Measurements from ENCODE around the gene MRAS. TPM values are rescaled to one million over a fixed set of nuclear protein-coding genes. Genes with fewer than 3 reads are reported as not detected.

Gene MRAS
- total RNA-seq, 2 experiments from 2014 or later: not detected

DNA sequence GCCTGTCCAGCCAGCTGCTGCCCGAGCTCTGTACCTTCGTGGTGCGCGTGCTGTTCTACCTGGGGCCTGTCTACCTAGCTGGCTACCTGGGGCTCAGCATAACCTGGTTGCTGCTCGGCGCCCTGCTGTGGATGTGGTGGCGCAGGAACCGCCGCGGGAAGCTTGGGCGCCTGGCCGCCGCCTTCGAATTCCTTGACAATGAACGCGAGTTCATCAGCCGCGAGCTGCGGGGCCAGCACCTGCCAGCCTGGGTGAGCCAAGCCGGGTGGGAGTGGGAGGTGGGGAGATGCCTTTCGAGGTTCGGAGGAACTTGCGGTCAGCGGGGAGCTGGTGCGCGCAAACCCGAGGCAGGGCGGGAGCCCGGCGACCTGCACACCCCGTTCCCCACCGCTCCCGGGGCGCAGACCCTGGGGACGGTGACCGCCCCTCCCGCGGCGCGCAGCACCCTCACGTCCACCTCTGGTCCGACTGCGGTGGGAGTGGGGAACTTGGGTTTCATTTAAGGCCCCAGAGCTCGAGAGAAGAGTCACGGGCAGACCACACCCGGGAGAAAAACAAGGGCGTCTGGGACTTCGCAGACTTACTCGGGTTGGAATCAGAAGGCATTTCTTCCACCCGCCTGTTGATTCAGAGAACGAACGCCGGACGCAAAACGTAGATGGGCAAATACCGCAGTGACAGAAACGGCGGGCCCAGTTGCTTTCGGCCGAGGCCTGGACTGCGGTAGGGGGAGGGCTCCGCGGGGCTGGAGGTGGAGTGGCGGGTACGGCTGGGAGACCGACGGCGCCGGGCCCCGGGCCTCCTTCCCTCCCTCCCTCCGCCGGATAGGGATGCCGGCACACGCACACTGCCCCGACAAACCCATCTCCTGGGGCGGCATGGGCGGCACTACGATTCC is 86.7 kb downstream of the MRAS start:
- CTCF ChIA-PET: interaction anchor here (0.8 to 1.9 kb wide), 5 partner anchors 18 to 488 kb away, joined by 3 to 10 read pairs (median 4); no protein-coding TSS in a partner anchor
- POLR2A ChIA-PET: interaction anchor here (0.7 kb wide), 1 partner anchor 380 kb away, joined by 7 read pairs; no protein-coding TSS in a partner anchor

DNA sequence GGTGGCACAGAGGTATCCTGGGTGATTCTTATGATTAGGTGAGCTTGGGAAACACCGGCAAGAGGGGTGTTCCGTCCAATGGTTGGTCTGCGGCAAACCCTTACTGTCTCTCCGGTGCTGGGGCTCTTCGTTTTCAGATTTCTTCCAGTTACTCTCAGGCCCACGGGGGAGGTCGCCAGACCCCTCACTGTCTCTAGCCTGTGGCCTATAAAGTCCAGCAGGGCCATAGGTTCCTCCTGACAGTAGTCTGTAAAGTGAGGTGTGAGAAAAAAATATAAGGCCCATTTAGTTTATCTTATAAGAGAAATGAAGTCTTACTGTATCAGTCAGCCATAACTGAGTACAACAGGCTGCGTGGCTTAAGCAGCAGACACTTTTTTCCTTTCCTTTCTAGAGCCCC is 87.5 kb downstream of the MRAS start:
- ChIA-PET CTCF (interaction anchor here (1.2 kb wide), 1 partner anchor 480 kb away, joined by 4 read pairs; no protein-coding TSS in a partner anchor), POLR2A (no interaction called here)

DNA sequence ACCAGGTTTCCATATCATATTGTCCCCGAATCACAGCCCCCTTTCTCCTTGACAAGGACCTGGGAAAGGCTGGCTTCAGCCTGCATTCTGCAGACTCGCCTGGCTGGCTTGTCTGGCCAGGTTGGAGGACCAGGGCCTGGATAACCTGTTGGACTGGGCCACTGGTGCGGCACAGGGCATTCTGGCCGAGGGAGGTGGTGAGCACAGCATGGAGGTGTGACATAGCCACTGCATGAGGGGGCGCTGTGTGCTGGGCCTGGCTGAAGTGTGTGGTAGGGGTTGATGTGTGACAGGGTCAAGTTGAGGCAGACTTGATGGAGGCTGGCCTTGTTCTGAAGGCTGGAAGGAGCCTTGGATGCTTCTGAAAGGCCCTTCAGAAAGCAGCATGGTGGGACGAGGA is 88.9 kb downstream of the MRAS start:
- POLR2A ChIA-PET: no interaction called here
- CTCF ChIA-PET: no interaction called here

DNA sequence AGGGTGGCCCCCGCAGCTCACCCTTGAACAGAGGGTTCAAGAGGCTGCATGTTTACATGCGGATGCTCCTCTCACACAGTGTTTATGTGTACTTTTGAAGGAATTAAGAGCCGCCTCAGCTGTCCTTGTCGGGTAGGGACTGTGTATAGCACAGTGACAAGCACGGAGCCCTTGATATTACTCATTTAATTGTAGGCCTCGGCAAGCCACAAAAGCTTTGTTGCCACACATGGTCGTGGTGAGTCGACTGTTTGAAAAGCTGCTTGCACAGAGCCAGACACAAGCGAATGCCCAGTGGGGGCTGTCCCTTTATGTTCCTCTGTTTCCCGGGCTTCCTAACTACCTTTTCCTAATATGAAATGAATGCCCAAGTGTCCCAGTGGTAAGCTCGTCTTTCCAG is 90.5 kb downstream of the MRAS start:
- ChIA-PET POLR2A (no interaction called here), CTCF (no interaction called here)

DNA sequence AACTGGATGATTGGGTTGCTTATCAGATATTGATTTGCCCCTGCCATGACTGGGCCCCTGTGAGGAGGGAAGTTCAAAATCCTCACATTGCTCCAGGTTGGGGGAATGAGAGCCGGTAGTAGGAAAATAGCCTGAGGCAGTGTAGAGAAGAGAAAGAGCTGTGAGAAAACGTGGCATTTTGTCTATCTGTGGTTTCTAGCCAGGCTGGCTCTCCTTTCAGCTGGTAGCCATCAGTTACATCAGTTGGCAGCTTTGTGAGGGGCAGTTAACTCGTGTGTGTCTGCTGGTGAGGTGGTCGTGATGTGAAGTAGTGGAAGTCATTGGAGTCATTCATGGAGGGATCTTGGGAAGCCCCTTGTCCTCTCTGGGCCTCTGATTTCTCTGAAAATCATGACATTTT is 91.3 kb downstream of the MRAS start:
- CTCF ChIA-PET: no interaction called here
- POLR2A ChIA-PET: no interaction called here

DNA sequence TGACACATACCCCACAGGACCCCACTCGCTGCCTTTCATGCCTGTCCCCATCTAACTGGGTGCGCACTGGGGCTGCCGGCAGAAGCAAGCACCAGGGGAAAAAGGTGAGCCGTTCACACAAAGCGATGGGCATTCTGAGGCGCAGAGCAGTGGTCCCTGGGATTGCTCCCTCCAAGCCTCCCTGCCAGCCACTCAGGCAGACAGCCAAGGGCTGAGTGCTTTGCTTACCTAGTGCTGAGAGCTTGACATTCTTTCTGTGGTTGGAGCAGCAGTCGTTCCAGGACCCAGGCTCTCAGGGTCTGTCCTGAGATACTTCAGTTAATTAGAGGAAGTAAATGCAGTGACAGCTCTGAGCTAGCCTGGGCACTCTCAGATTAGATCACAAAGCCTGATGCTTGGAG is 91.7 kb downstream of the MRAS start:
- CTCF ChIA-PET: no interaction called here

DNA sequence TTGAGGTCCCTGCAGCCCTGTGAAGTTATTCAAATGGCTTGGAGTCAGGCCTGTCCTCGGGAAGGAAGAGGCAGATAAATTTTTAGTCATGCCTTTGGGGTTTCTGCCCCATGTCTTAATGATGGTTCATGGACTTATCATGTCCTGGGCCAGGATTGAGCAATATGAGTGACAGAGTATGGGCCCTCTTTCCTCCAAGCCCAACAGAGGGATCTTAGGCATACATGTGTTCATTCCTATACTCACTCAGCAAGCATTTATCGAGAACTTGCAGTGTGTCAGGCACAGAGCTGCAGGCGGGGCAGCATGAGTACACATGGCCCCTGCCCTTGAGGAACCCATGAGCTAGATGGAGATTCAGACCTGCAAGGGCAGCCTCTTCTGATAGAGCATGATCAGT is 92.2 kb downstream of the MRAS start:
- POLR2A ChIA-PET: no interaction called here
- CTCF ChIA-PET: no interaction called here

More for the DNA sequence above, 91.7 kb downstream of the MRAS start:
- POLR2A ChIA-PET: no interaction called here

DNA sequence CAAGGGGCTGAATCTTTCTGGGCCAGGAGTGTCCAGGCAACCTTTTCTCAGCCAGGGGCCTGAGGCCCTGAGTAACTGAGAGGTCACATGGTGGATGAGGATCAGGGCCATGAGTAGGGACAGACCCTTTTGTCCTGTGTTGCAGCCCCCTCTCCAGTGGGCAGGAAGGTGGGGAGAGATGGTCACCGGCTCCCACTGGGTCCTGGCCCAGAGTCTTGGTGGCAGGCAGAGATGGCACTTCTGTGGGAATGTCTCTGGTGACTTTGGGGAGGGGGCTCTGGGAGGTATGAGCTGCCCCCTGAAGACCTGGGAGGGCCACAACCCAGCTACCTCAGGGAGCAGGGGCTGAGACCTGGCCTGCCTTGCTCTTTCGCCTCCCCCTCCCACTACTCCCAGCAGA is 92.9 kb downstream of the MRAS start:
- POLR2A ChIA-PET: no interaction called here
- CTCF ChIA-PET: no interaction called here

DNA sequence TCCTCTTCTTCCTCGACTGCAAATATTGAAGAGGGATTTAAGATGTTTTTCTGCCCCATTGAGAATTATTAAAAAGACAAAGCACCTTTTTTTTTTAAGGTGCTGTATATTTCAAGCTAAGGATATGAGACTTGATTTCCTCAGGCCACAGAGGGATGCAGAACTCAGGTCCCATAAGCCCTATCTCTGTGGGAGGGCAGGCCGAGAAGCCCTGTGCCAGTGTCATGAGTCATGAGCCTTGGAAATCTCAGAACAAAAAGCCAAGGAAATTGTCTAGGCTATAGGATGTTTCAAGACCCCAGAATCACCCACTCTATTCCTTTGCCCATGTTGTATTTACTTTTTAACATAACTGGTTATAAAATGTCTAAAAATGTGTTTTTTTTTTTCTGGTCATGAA is 93.4 kb downstream of the MRAS start:
- CTCF ChIA-PET: no interaction called here

DNA sequence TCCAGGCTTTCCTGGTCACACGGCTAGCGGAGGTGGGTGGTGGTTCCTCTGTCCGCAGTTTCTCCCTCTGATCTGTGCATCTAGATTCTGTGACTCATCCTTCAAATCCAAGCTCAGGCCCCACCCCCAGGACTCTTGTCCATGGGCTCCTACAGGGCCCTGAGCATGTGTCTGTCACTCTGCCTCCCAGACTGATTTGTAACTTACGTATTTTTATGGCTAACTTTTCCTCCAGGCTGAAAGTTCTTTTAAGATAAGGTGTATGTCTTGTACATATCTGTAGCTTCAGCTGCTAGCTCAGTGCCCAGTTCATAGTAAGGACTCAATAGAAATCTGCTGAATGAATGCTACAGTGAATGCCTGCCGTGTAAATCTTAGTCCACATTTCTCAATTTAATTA is 94.1 kb downstream of the MRAS start:
- CTCF ChIA-PET: no interaction called here
- POLR2A ChIA-PET: no interaction called here

More for the DNA sequence above, 93.4 kb downstream of the MRAS start:
- POLR2A ChIA-PET: interaction anchor here (0.7 kb wide), 1 partner anchor 37 kb away, joined by 3 read pairs; no protein-coding TSS in a partner anchor

DNA sequence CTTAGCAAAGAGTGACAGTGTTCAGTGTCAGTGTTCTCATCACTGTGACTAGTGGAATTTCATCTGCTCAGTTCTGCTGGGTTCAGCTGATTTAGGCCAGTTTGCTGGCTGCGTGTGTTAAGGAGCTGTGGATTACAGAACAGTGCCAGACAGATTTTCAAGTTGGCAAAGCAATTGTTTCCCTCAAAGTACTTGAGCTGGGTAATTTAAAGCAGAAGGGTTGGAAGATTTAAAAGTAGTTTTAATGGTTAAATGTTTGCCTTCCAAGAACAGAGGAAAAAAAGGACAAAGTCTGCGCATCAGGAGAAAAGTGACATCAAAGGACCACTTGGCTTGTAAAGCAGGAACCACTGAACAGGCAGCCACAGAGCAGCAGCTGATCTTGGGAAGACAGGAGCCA is 94.7 kb downstream of the MRAS start:
- POLR2A ChIA-PET: no interaction called here
- CTCF ChIA-PET: interaction anchor here (0.5 kb wide), 1 partner anchor 38 kb away, joined by 4 read pairs; no protein-coding TSS in a partner anchor

DNA sequence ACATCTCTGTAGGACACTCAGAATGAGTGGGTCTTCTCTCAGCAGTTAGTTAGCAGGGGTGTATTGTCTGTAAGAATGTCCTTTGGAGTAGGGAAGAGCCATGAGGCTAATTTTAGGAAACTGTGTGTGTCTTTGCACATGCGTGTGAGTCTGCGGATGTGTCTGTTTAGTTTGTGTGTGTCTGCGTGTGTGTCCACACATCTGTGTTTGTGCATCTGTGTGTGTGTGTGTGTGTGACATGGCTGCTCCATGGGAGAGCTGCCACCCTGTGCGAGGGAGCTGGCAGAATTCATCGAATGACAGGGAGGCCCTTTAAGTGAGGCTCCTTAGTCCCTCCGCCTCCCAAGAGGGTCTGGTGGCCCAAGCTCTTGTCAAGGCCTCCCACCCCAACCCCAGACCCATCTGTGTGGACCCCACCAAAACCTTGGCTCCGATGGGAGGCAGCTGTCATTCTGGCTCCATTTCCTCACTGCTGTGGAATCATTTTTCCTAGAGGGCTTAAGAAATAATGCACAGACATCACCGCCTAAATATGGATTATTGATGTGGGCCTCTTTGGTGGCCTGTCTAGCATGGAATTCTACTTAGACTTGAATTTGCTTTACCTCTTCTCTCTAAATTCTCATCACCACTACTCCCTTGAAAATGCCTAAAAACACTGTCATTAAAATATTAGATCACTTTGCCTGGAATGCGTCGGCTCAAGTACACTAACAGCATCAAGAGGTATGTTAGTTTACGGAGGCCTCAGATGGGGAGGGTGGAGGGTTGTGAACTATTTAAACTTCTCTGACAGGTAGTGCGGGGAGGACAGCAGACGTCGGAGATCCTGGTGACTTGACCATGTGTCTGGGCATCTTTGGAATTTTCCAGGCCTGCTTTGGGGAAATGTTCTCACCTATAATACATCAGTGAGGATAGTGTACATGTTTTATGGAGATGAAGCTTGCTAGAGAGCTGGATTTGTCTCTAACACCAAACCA is 95.4 kb downstream of the MRAS start:
- POLR2A ChIA-PET: no interaction called here

DNA sequence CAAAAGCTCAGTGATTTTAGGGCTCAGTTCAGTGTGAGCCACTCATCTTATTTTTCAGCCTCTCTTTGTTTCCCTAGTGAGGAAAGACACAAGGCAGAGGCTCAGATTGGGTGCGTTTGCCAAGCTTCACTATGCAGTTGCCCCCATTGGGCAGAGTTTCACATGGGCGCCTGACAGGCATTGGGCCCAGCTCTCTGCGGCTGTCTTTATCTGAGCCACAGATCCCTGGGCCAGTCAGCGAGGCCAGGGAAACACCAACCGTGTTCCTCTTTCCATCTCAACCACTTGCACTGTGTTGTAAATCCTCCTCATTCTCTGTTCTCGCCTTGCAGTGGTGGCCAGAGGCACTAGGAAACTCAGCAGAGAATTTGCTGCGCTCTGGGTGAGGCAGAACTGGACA is 96.9 kb downstream of the MRAS start:
- ChIA-PET CTCF (no interaction called here), POLR2A (no interaction called here)

More for the DNA sequence above, 95.4 kb downstream of the MRAS start:
- CTCF ChIA-PET: interaction anchor here (0.5 kb wide), 1 partner anchor 37 kb away, joined by 4 read pairs; no protein-coding TSS in a partner anchor

DNA sequence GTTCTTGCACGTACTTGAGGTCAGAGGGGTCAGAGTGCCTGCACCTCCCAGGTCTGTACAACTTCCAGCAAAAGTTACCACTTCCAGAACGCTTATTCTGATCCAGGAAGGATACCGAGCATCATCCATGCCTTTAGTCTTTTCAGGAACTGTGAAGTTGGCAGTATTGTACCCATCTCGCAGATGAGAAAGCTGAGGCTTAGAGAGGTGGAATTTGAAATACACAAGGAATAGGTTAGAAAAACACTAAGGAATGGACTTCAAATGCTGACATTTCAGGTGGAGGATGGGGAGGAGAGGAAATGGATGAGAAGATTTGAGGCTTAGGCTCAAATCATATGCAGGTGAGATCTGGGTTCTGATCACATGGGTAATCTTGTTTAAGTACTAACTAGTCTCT is 97.3 kb downstream of the MRAS start:
- ChIA-PET POLR2A (no interaction called here), CTCF (no interaction called here)

DNA sequence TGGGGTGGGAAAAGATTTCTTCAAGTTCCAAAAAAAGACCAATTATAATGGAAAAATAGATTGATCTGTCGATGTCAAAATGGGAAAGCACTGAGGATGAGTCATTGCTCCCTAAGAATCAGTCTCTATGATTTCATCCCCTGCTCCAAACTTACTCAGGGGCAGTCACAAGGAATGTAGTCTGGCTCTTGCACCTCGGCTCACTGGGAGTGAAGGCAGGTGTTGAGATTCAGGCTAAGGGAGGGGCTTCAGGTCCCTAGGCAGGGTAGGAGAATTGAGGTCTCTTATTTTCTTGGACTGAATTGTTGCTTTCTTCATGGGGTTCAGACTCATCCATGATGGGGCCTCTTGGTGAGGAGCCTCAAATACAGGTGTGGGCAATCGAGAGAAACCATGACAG is 100.3 kb downstream of the MRAS start:
- POLR2A ChIA-PET: no interaction called here
- CTCF ChIA-PET: interaction anchor here (0.7 to 0.8 kb wide), 2 partner anchors 391 to 755 kb away, joined by 4 read pairs; no protein-coding TSS in a partner anchor

DNA sequence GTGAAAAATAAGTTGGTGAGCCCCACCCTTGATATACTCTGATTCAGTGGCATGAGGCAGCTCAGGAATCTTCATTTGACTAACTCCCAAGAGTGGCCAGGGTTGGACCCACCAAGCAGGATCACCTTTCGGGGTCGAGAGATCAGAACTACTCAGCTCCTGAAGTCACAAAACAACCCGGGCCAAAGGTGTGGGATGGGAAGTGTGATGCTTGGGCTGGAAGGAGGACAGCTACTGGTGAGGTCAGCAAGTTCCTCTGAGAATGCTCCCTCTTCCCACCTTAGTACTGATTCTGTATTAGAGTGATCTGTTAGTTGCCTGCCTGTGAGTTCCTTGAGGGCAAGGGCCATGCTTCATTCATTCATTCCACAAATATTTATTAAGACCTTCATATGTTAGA is 101.1 kb downstream of the MRAS start:
- POLR2A ChIA-PET: no interaction called here
- CTCF ChIA-PET: no interaction called here

DNA sequence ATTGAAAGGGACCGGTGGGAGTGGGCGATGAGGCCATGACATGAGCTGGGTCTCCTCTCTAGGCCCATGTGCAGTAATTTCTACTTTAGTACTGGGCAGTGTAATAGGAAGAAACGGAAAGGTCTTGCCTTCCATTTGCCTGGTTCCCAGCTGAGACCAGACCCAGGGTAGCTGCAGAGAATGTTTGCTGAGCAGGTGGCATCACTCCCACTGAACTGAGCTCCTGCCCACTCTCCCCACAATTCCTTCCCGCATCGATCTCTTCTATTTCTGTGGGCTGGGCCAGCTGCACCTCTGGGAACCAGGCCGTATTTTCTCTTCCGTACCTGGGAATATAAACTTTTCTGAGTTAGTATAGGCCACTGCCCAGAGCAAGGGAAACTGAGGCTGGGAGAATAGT is 101.8 kb downstream of the MRAS start:
- POLR2A ChIA-PET: no interaction called here
- CTCF ChIA-PET: no interaction called here

DNA sequence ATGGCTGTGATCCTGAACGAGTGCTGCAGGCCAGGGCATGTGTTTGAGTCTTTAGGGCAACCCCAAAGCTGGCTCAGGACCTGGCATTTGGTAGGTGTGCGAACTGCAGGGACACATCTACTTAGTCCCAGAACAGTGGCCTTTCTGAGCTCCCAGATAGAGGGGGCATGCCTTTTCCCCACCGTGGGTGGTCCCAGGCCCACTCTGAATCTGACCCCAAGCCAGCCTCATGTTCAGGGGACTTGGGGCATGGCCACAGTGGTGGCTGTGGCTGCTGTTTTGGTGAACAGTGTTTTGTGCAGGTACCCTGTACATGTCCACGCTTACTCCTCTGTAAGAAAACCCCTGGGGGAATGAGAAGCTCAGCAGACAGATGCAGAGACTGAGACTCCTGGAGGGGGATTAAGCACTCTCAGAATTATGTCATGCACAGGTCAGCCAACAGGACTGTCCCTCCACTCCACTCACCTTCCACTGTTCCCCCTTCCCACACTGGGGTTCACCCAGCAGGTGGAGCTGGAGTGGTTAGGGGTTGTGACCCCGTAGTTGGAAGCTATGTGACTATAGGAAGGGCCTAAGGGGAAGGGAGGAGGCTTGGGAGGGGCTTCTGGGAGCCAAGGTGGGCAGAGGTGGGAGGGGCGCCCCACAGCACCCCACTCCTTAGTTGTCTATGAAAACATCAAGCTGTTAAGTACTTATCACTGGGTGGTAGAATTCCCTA is 102.5 kb downstream of the MRAS start:
- CTCF ChIA-PET: no interaction called here
- POLR2A ChIA-PET: no interaction called here

DNA sequence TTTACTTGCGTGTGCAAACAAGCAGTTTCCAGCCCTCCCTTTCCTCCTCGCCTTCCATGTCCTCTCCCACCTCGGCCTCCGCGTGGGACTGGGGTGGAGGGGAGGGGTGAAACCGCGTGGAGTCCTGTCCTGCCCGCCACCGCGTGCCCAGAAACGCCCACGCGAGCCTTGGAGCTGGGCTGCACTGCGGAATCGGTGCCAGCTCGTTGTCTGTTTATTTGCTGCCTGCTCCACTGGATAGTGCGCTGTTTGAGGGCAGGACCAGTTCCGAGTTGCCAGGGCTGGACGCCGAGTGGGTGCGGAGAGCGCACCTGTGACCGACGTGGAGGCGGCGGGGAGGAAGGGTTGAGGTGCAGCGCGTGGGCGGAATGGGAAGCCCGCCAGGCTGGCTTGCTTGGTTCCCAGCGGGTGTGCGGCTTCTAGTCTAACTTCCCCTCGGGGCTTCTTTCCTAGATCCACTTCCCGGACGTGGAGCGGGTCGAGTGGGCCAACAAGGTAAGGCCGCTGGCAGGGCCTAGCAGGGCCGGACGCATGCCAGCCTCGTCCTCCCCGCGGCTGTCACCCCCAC is 103.3 kb downstream of the MRAS start:
- ChIA-PET POLR2A (no interaction called here), CTCF (interaction anchor here (0.5 kb wide), 1 partner anchor 1660 kb away, joined by 3 read pairs; no protein-coding TSS in a partner anchor)
